IMR-90 (cell line): ENCODE data around the gene GPRIN3. TPM values are rescaled to one million over a fixed set of nuclear protein-coding genes. Genes with fewer than 3 reads are reported as not detected.

Source experiments
- ATAC-seq: fragments of 200-7000 bp; cut with Tn5 transposase; 2 replicates; pipeline ENCODE4 v1.9.1; 2020; ENCODE audit warnings: low read depth, mild to moderate bottlenecking, moderate library complexity
- BruUV-seq: library from RNA; stranded (reverse); fragments of 400-500 nt; replicated peaks from 2 replicates; lab custom pipeline; 2021; lab: Mats Ljungman, UMichigan
- CTCF ChIA-PET: fragments of 300-600 bp; formaldehyde crosslinking; extraction: SDS; loops from one replicate; lab custom pipeline; 2021; ENCODE audit warnings: antibody characterized with exemption; lab: Yijun Ruan, JAX
- POLR2A ChIA-PET: fragments of 300-600 bp; sonication (Branson Sonifier 250); formaldehyde crosslinking; loops from one replicate; lab custom pipeline; 2022; ENCODE audit warnings: antibody characterized with exemption; ENCODE audit not compliant: unreplicated experiment; lab: Charles Lee
- DNase-seq: peaks from one replicate; pipeline ENCODE4 v3.0.0; 2013
- H2AFZ ChIP-seq: replicated peaks from 2 replicates; pipeline ENCODE3; 2013; ENCODE audit warnings: low read length, mild to moderate bottlenecking; ENCODE audit not compliant: poor library complexity
- H2AK5ac ChIP-seq: 2 replicates; pipeline ENCODE4 v1.6.1; 2013; ENCODE audit warnings: low read depth, low read length, inconsistent platforms
- H2AK9ac ChIP-seq: replicated peaks from 2 replicates; pipeline ENCODE3; 2013; ENCODE audit warnings: mild to moderate bottlenecking, low read depth, low read length, moderate library complexity; ENCODE audit not compliant: poor library complexity
- H2BK120ac ChIP-seq: 2 replicates; pipeline ENCODE4 v1.6.1; 2013; ENCODE audit warnings: low read depth, low read length, inconsistent platforms
- H2BK15ac ChIP-seq: 3 replicates; pipeline ENCODE4 v1.6.1; 2013; ENCODE audit warnings: low read depth, low read length, inconsistent platforms
- H2BK20ac ChIP-seq: 2 replicates; pipeline ENCODE4 v1.6.1; 2013; ENCODE audit warnings: low read depth, mild to moderate bottlenecking, inconsistent platforms, low read length, moderate library complexity
- H2BK5ac ChIP-seq: 2 replicates; pipeline ENCODE4 v1.6.1; 2013; ENCODE audit warnings: mild to moderate bottlenecking, low read depth, low read length, inconsistent platforms; ENCODE audit not compliant: poor library complexity, severe bottlenecking
- H3K14ac ChIP-seq: replicated peaks from 2 replicates; pipeline ENCODE4 v1.6.1; 2013; ENCODE audit warnings: low read depth, low read length, inconsistent platforms
- H3K18ac ChIP-seq: 2 replicates; pipeline ENCODE4 v1.6.1; 2013; ENCODE audit warnings: low read depth, low read length, control low read depth
- H3K23ac ChIP-seq: 2 replicates; pipeline ENCODE4 v1.6.1; 2013; ENCODE audit warnings: low read depth, low read length, inconsistent platforms
- H3K27ac ChIP-seq: 2 replicates; pipeline ENCODE4 v1.5.1; 2013; ENCODE audit warnings: mild to moderate bottlenecking, control low read depth, low read length; ENCODE audit not compliant: insufficient read depth
- H3K27me3 ChIP-seq: 2 replicates; pipeline ENCODE4 v1.6.1; 2013; ENCODE audit warnings: low read length; ENCODE audit not compliant: control insufficient read depth, insufficient read depth
- H3K36me3 ChIP-seq: 2 replicates; pipeline ENCODE4 v1.6.1; 2013; ENCODE audit warnings: low read length, mixed read lengths; ENCODE audit not compliant: control insufficient read depth, insufficient read depth
- H3K4ac ChIP-seq: 2 replicates; pipeline ENCODE4 v1.6.1; 2013; ENCODE audit warnings: low read depth, low read length, inconsistent platforms
- H3K4me1 ChIP-seq: 2 replicates; pipeline ENCODE4 v1.6.1; 2013; ENCODE audit warnings: low read length, mixed read lengths; ENCODE audit not compliant: control insufficient read depth, insufficient read depth
- H3K4me2 ChIP-seq: 2 replicates; pipeline ENCODE4 v1.6.1; 2013; ENCODE audit warnings: low read depth, mild to moderate bottlenecking, control low read depth, low read length, moderate library complexity
- H3K4me3 ChIP-seq: 2 replicates; pipeline ENCODE4 v1.5.1; 2013; ENCODE audit warnings: low read depth, mild to moderate bottlenecking, control low read depth, low read length, moderate library complexity; ENCODE audit not compliant: insufficient read depth
- H3K56ac ChIP-seq: 2 replicates; pipeline ENCODE4 v1.6.1; 2013; ENCODE audit warnings: low read length, inconsistent platforms; ENCODE audit not compliant: insufficient read depth; ENCODE audit errors: extremely low read depth
- H3K79me1 ChIP-seq, 2 experiments: 2 replicates each; pipeline ENCODE4 v1.6.1; 2013; ENCODE audit warnings: low read length in 2 of 2, inconsistent platforms in 1 of 2, low read depth in 1 of 2
- H3K9ac ChIP-seq: 2 replicates; pipeline ENCODE4 v1.6.1; 2013; ENCODE audit warnings: low read depth, low read length, control low read depth
- H3K9me1 ChIP-seq: 2 replicates; pipeline ENCODE4 v1.6.1; 2013; ENCODE audit warnings: low read length, inconsistent platforms; ENCODE audit not compliant: insufficient read depth
- H3K9me3 ChIP-seq: 2 replicates; pipeline ENCODE4 v1.6.1; 2013; ENCODE audit warnings: low read length; ENCODE audit not compliant: control insufficient read depth, insufficient read depth
- H4K20me1 ChIP-seq: 2 replicates; pipeline ENCODE4 v1.6.1; 2013; ENCODE audit warnings: low read length, inconsistent platforms; ENCODE audit not compliant: insufficient read depth
- H4K5ac ChIP-seq: 2 replicates; pipeline ENCODE4 v1.6.1; 2013; ENCODE audit warnings: mild to moderate bottlenecking, low read depth, low read length, control low read depth
- H4K8ac ChIP-seq, 2 experiments: 2 replicates each; pipeline ENCODE4 v1.6.1; 2013; ENCODE audit warnings: low read depth in 2 of 2, low read length in 2 of 2, control low read depth in 1 of 2, inconsistent platforms in 1 of 2
- H4K91ac ChIP-seq: 2 replicates; pipeline ENCODE4 v1.6.1; 2013; ENCODE audit warnings: low read depth, low read length, inconsistent platforms; ENCODE audit not compliant: insufficient read depth
- CEBPB ChIP-seq: IDR thresholded peaks from 2 replicates; pipeline ENCODE4 v1.6.1; 2012; ENCODE audit warnings: low read depth, low read length, improper control_type of control experiment
- MAZ ChIP-seq: IDR thresholded peaks from 2 replicates; pipeline ENCODE4 v1.6.1; 2012; ENCODE audit warnings: low read depth, mild to moderate bottlenecking, low read length, improper control_type of control experiment, moderate library complexity, borderline replicate concordance
- NFE2L2 ChIP-seq: fragments of 150-350 bp; IDR thresholded peaks from 2 replicates; pipeline ENCODE4 v1.6.1; 2016; ENCODE audit warnings: low read depth, mild to moderate bottlenecking, low read length
- WGBS, 2 experiments: methylation state at CpG; one replicate each; pipeline versions ENCODE4 v1.1.5 to v1.1.7; 2013; ENCODE audit warnings: missing lambda C conversion rate in 2 of 2; ENCODE audit not compliant: insufficient read length in 1 of 2; ENCODE audit errors: extremely low coverage in 2 of 2; 5-methylcytosine and 5-hydroxymethylcytosine counted together
- dilution Hi-C: fragments of 300-500 bp; cut with HindIII; formaldehyde crosslinking; loops from one replicate; pipeline ENCODE4 v1.14.3; 2018; ENCODE audit warnings: low sequenced_read_pairs; ENCODE audit not compliant: unreplicated experiment
- in situ Hi-C: fragments of 300-500 bp; cut with MboI; formaldehyde crosslinking; loops from 3 replicates; pipeline ENCODE4 v1.14.3; 2019; ENCODE audit warnings: low sequenced_read_pairs, inconsistent platforms, mixed read lengths
- intact Hi-C: fragments of 100-400 bp; cut with micrococcal nuclease; formaldehyde crosslinking; loops from 2 replicates; pipeline ENCODE4 v1.10.0; 2022
- polyA plus RNA-seq, 3 experiments: library from polyadenylated mRNA; depleted of rRNA; stranded (reverse); fragments of >200 nt; gene quantifications; 2 replicates each; pipeline ENCODE4 v1.2.3, GENCODE V29; 2012; ENCODE audit warnings: low replicate concordance in 1 of 3
- total RNA-seq: library from RNA; depleted of rRNA; stranded (reverse); fragments of >200 nt; gene quantifications from 2 replicates; pipeline ENCODE4 v1.2.3, GENCODE V29; 2012

The GPRIN3 gene
- total and polyA plus RNA-seq, 2 of the 4 experiments (the other 2 are of a cell fraction), result under 0.01 TPM; not detected in 1

DNA sequence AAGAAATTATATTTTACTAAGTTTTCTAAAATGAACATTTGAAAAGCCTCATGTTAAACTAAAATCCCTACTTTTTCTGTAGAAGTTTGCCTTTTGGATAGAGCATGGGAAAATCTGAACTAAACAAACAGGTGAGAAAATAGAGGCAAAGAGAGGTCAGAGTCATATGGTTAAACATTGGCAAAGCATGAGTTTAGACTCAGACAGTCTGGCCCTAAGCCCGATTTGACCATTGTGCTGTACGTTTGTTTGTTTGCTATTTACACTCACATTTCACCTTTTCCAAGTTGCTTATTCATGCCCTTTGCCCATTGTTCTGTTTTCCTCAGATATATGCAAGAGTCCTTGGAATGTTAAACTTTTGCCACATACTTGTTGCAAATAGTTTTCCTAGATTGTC, 110.9 kb downstream of the GPRIN3 start:
- Histone ChIP-seq H2AK5ac (no peak overlapping the region), H3K56ac (no peak overlapping the region), H2BK120ac (no peak overlapping the region), H3K18ac (no peak overlapping the region), H2BK20ac (no peak overlapping the region), H2BK15ac (no peak overlapping the region), H3K27ac (no peak overlapping the region), H3K9me1 (no peaks in the 10 kb centered on the region), H3K14ac (no peak overlapping the region), H3K9ac (no peak overlapping the region), H3K79me1 (no peaks in the 10 kb centered on the region), H2AFZ (no peak overlapping the region), H2BK5ac (no peak overlapping the region), H2AK9ac (no peak overlapping the region), H3K4me1 (no peaks in the 10 kb centered on the region), H3K4ac (no peak overlapping the region), H4K5ac (no peak overlapping the region), H3K4me3 (no peak overlapping the region), H3K36me3 (no peaks in the 10 kb centered on the region), H4K20me1 (no peaks in the 10 kb centered on the region), H4K91ac (no peak overlapping the region), H4K8ac (no peak overlapping the region), H3K9me3 (no peaks in the 10 kb centered on the region), H3K23ac (no peak overlapping the region), H3K4me2 (no peak overlapping the region), H3K27me3 (no peaks in the 10 kb centered on the region)
- TF ChIP-seq CEBPB, result no peak
- TF ChIP-seq MAZ, result no peak
- TF ChIP-seq NFE2L2, result no peak
- ChIA-PET POLR2A (no interaction called here), CTCF (no interaction called here)
- no peak for ATAC-seq
- in situ Hi-C loops, result no loop called here
- no TSS peak for BruUV-seq
- WGBS, 2 experiments, result no CpG with 5 or more reads among the region's 2 CpGs
- no peak for DNase-seq
- intact Hi-C loops, result no loop called here
- dilution Hi-C loops, result no loop called here
